ENCODE results near the gene PRKCZ.

GRCh38 chr1:2168090-2168489 lies 117.9 kb downstream of the PRKCZ start:
- TF ChIP-seq CTCF (IDR thresholded peaks at IDR 0.05): no peak
- no peak for TF ChIP-seq EZH2 (IDR thresholded peaks at IDR 0.05)
- TF ChIP-seq EZH2phosphoT487 (IDR thresholded peaks at IDR 0.05): no peak

Measured in neural progenitor cell (in vitro differentiated cells).